ENCODE data around the gene SEMA4A.

The SEMA4A gene

GRCh38 chr1:156220226-156220625 lies 66.8 kb downstream of the SEMA4A start:
- Histone ChIP-seq H3K79me1 (ENCODE audit: low read depth, low read length) (peaks cover 7% of the 10 kb centered on the region), H2BK12ac (ENCODE audit: low read length) (no peak overlapping the region), H3K27me3 (ENCODE audit: control insufficient read depth in 3 of 3, insufficient read depth in 3 of 3, low read depth in 1 of 3, low read length in 3 of 3) (no peaks in the 10 kb centered on the region), H2BK5ac (ENCODE audit: low read length) (no peak overlapping the region), H2BK120ac (ENCODE audit: low read depth, low read length) (no peak overlapping the region), H4K8ac (ENCODE audit: low read depth, low read length) (no peak overlapping the region), H3K36me3 (replicated peaks in 1 of 2; ENCODE audit: control insufficient read depth in 2 of 2, insufficient read depth in 2 of 2, low read length in 2 of 2) (peaks cover 21 to 56% of the 10 kb centered on the region in 2 donors), H3K9ac (ENCODE audit: low read depth, low read length, poor library complexity) (no peak overlapping the region), H3K4me3 (ENCODE audit: low read length in 2 of 2) (no peak overlapping the region), H3K4me2 (ENCODE audit: insufficient read depth, low read length, poor library complexity, severe bottlenecking) (no peak overlapping the region), H3K14ac (ENCODE audit: low read length) (no peak overlapping the region), H2AK5ac (ENCODE audit: low read depth, low read length) (no peak overlapping the region), H3K4me1 (ENCODE audit: control insufficient read depth in 2 of 2, insufficient read depth in 1 of 2, low read depth in 1 of 2, low read length in 2 of 2) (no peaks in the 10 kb centered on the region), H3K9me3 (replicated peaks in 1 of 2; ENCODE audit: control insufficient read depth in 2 of 2, insufficient read depth in 1 of 2, low read depth in 1 of 2, low read length in 2 of 2) (peaks cover 0 to 2% of the 10 kb centered on the region in 2 donors), H3K27ac (replicated peaks; ENCODE audit: low read length) (no peak overlapping the region), H3K18ac (ENCODE audit: low read length) (no peak overlapping the region), H3K4ac (ENCODE audit: low read length) (no peak overlapping the region), H2BK15ac (ENCODE audit: low read length) (no peak overlapping the region), H3K23ac (ENCODE audit: low read depth, low read length, poor library complexity) (no peak overlapping the region), H2AFZ (ENCODE audit: low read length) (no peak overlapping the region), H4K91ac (ENCODE audit: low read depth, low read length, poor library complexity) (no peak overlapping the region)
- no CpG with 5 or more reads among the region's 9 CpGs for WGBS, 2 donors (ENCODE audit: extremely low coverage in 2 of 2, insufficient read length in 2 of 2, insufficient replicate concordance in 1 of 2)
- DNase-seq (ENCODE audit: low spot score): no peak

GRCh38 chr1:156221986-156222692 lies 68.8 kb downstream of the SEMA4A start:
- no peak overlapping the region for H3K4me3 ChIP-seq (ENCODE audit: low read length in 2 of 2)
- H3K4me2 ChIP-seq (ENCODE audit: insufficient read depth, low read length, poor library complexity, severe bottlenecking): no peak overlapping the region
- no CpG with 5 or more reads among the region's 13 CpGs for WGBS, 2 donors (ENCODE audit: extremely low coverage in 2 of 2, insufficient read length in 2 of 2, insufficient replicate concordance in 1 of 2)
- no peak overlapping the region for H2AK5ac ChIP-seq (ENCODE audit: low read depth, low read length)
- no peak overlapping the region for H4K8ac ChIP-seq (ENCODE audit: low read depth, low read length)
- no peak overlapping the region for H2AFZ ChIP-seq (ENCODE audit: low read length)
- H3K9ac ChIP-seq (ENCODE audit: low read depth, low read length, poor library complexity): no peak overlapping the region
- no peak overlapping the region for H3K4ac ChIP-seq (ENCODE audit: low read length)
- peaks cover 25 to 64% of the 10 kb centered on the region in 2 donors for H3K36me3 ChIP-seq (replicated peaks in 1 of 2; ENCODE audit: control insufficient read depth in 2 of 2, insufficient read depth in 2 of 2, low read length in 2 of 2)
- H4K91ac ChIP-seq (ENCODE audit: low read depth, low read length, poor library complexity): no peak overlapping the region
- no peak overlapping the region for H2BK12ac ChIP-seq (ENCODE audit: low read length)
- no peak overlapping the region for H3K18ac ChIP-seq (ENCODE audit: low read length)
- H2BK15ac ChIP-seq (ENCODE audit: low read length): no peak overlapping the region
- H3K14ac ChIP-seq (ENCODE audit: low read length): no peak overlapping the region
- no peak for DNase-seq (ENCODE audit: low spot score)
- H2BK120ac ChIP-seq (ENCODE audit: low read depth, low read length): no peak overlapping the region
- H3K4me1 ChIP-seq (ENCODE audit: control insufficient read depth in 2 of 2, insufficient read depth in 1 of 2, low read depth in 1 of 2, low read length in 2 of 2): no peaks in the 10 kb centered on the region
- H3K9me3 ChIP-seq (replicated peaks in 1 of 2; ENCODE audit: control insufficient read depth in 2 of 2, insufficient read depth in 1 of 2, low read depth in 1 of 2, low read length in 2 of 2): peaks cover 0 to 2% of the 10 kb centered on the region in 2 donors
- H2BK5ac ChIP-seq (ENCODE audit: low read length): no peak overlapping the region
- H3K79me1 ChIP-seq (ENCODE audit: low read depth, low read length): peaks cover 7% of the 10 kb centered on the region
- H3K23ac ChIP-seq (ENCODE audit: low read depth, low read length, poor library complexity): no peak overlapping the region
- H3K27ac ChIP-seq (replicated peaks; ENCODE audit: low read length): no peak overlapping the region
- no peaks in the 10 kb centered on the region for H3K27me3 ChIP-seq (ENCODE audit: control insufficient read depth in 3 of 3, insufficient read depth in 3 of 3, low read depth in 1 of 3, low read length in 3 of 3)

GRCh38 chr1:156225677-156226014 lies 72.3 kb downstream of the SEMA4A start:
- H3K4me1 ChIP-seq (ENCODE audit: control insufficient read depth in 2 of 2, insufficient read depth in 1 of 2, low read depth in 1 of 2, low read length in 2 of 2): no peaks in the 10 kb centered on the region
- H3K4me2 ChIP-seq (ENCODE audit: insufficient read depth, low read length, poor library complexity, severe bottlenecking): no peak overlapping the region
- H3K14ac ChIP-seq (ENCODE audit: low read length): no peak overlapping the region
- H3K4me3 ChIP-seq (ENCODE audit: low read length in 2 of 2): no peak overlapping the region
- no peak for DNase-seq (ENCODE audit: low spot score)
- no peak overlapping the region for H2AFZ ChIP-seq (ENCODE audit: low read length)
- H3K9me3 ChIP-seq (replicated peaks in 1 of 2; ENCODE audit: control insufficient read depth in 2 of 2, insufficient read depth in 1 of 2, low read depth in 1 of 2, low read length in 2 of 2): peaks cover 0 to 2% of the 10 kb centered on the region in 2 donors
- H2BK5ac ChIP-seq (ENCODE audit: low read length): no peak overlapping the region
- H3K79me1 ChIP-seq (ENCODE audit: low read depth, low read length): peaks cover 8% of the 10 kb centered on the region
- no peak overlapping the region for H4K91ac ChIP-seq (ENCODE audit: low read depth, low read length, poor library complexity)
- H3K27me3 ChIP-seq (ENCODE audit: control insufficient read depth in 3 of 3, insufficient read depth in 3 of 3, low read depth in 1 of 3, low read length in 3 of 3): no peaks in the 10 kb centered on the region
- H3K18ac ChIP-seq (ENCODE audit: low read length): no peak overlapping the region
- H2BK120ac ChIP-seq (ENCODE audit: low read depth, low read length): no peak overlapping the region
- no peak overlapping the region for H4K8ac ChIP-seq (ENCODE audit: low read depth, low read length)
- no peak overlapping the region for H3K23ac ChIP-seq (ENCODE audit: low read depth, low read length, poor library complexity)
- no peak overlapping the region for H2AK5ac ChIP-seq (ENCODE audit: low read depth, low read length)
- H2BK15ac ChIP-seq (ENCODE audit: low read length): no peak overlapping the region
- no peak overlapping the region for H3K9ac ChIP-seq (ENCODE audit: low read depth, low read length, poor library complexity)
- WGBS, 2 donors (ENCODE audit: extremely low coverage in 2 of 2, insufficient read length in 2 of 2, insufficient replicate concordance in 1 of 2): no CpG with 5 or more reads among the region's 2 CpGs
- no peak overlapping the region for H3K27ac ChIP-seq (replicated peaks; ENCODE audit: low read length)
- H3K4ac ChIP-seq (ENCODE audit: low read length): no peak overlapping the region
- H3K36me3 ChIP-seq (replicated peaks in 1 of 2; ENCODE audit: control insufficient read depth in 2 of 2, insufficient read depth in 2 of 2, low read length in 2 of 2): peaks cover 28 to 71% of the 10 kb centered on the region in 2 donors
- H2BK12ac ChIP-seq (ENCODE audit: low read length): no peak overlapping the region

DNA sequence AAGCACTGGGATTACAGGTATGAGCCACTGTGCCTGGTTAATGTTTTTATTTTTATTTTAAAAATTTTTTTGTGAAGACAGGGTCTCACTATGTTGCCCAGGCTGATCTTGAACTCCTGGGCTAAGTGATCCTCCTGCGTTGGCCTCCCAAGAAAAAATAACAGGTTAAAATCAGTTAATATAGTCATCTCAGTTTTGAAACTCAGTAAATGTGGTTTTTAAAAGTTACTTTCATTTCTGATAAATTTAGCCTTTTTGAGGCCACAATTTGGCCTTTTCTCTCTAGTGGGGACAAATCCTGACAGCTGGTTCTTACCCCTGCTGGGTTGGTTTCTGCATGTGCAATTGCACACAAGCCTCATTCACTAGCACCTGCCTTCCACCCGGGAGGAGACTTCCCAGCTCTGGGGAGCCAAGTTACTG lies 72.7 kb downstream of the SEMA4A start:
- no peak overlapping the region for H3K18ac ChIP-seq (ENCODE audit: low read length)
- H4K91ac ChIP-seq (ENCODE audit: low read depth, low read length, poor library complexity): no peak overlapping the region
- no peak overlapping the region for H3K4me3 ChIP-seq (ENCODE audit: low read length in 2 of 2)
- H3K4me1 ChIP-seq (ENCODE audit: control insufficient read depth in 2 of 2, insufficient read depth in 1 of 2, low read depth in 1 of 2, low read length in 2 of 2): no peaks in the 10 kb centered on the region
- no peak overlapping the region for H2BK120ac ChIP-seq (ENCODE audit: low read depth, low read length)
- H3K9ac ChIP-seq (ENCODE audit: low read depth, low read length, poor library complexity): no peak overlapping the region
- H2BK5ac ChIP-seq (ENCODE audit: low read length): no peak overlapping the region
- peaks cover 0 to under 1% of the 10 kb centered on the region in 2 donors for H3K9me3 ChIP-seq (replicated peaks in 1 of 2; ENCODE audit: control insufficient read depth in 2 of 2, insufficient read depth in 1 of 2, low read depth in 1 of 2, low read length in 2 of 2)
- H2AFZ ChIP-seq (ENCODE audit: low read length): no peak overlapping the region
- H2BK12ac ChIP-seq (ENCODE audit: low read length): no peak overlapping the region
- H3K14ac ChIP-seq (ENCODE audit: low read length): no peak overlapping the region
- no peak overlapping the region for H4K8ac ChIP-seq (ENCODE audit: low read depth, low read length)
- H3K23ac ChIP-seq (ENCODE audit: low read depth, low read length, poor library complexity): no peak overlapping the region
- no peak overlapping the region for H3K4me2 ChIP-seq (ENCODE audit: insufficient read depth, low read length, poor library complexity, severe bottlenecking)
- no peak overlapping the region for H3K4ac ChIP-seq (ENCODE audit: low read length)
- no peak for DNase-seq (ENCODE audit: low spot score)
- no peak overlapping the region for H2BK15ac ChIP-seq (ENCODE audit: low read length)
- no peak overlapping the region for H3K27ac ChIP-seq (replicated peaks; ENCODE audit: low read length)
- H3K79me1 ChIP-seq (ENCODE audit: low read depth, low read length): peaks cover 8% of the 10 kb centered on the region
- no peak overlapping the region for H2AK5ac ChIP-seq (ENCODE audit: low read depth, low read length)
- H3K36me3 ChIP-seq (replicated peaks in 1 of 2; ENCODE audit: control insufficient read depth in 2 of 2, insufficient read depth in 2 of 2, low read length in 2 of 2): peaks cover 26 to 66% of the 10 kb centered on the region in 2 donors
- WGBS, 2 donors (ENCODE audit: extremely low coverage in 2 of 2, insufficient read length in 2 of 2, insufficient replicate concordance in 1 of 2): no CpG with 5 or more reads among the region's 2 CpGs
- no peaks in the 10 kb centered on the region for H3K27me3 ChIP-seq (ENCODE audit: control insufficient read depth in 3 of 3, insufficient read depth in 3 of 3, low read depth in 1 of 3, low read length in 3 of 3)
